NOMO-1 (cell line): Measurements from ENCODE around the gene TMEM94.
"Not testable (repeated sequence)": the region's sequence is repeated elsewhere in the genome, so short reads cannot be mapped to it uniquely, and the experiment has no call there.

Experiments
- DNase-seq, 2 experiments: peaks; one replicate each; lab custom pipeline; 2025; ENCODE audit not compliant: unreplicated experiment in 2 of 2; lab: John Stamatoyannopoulos, UW

The TMEM94 gene

DNA sequence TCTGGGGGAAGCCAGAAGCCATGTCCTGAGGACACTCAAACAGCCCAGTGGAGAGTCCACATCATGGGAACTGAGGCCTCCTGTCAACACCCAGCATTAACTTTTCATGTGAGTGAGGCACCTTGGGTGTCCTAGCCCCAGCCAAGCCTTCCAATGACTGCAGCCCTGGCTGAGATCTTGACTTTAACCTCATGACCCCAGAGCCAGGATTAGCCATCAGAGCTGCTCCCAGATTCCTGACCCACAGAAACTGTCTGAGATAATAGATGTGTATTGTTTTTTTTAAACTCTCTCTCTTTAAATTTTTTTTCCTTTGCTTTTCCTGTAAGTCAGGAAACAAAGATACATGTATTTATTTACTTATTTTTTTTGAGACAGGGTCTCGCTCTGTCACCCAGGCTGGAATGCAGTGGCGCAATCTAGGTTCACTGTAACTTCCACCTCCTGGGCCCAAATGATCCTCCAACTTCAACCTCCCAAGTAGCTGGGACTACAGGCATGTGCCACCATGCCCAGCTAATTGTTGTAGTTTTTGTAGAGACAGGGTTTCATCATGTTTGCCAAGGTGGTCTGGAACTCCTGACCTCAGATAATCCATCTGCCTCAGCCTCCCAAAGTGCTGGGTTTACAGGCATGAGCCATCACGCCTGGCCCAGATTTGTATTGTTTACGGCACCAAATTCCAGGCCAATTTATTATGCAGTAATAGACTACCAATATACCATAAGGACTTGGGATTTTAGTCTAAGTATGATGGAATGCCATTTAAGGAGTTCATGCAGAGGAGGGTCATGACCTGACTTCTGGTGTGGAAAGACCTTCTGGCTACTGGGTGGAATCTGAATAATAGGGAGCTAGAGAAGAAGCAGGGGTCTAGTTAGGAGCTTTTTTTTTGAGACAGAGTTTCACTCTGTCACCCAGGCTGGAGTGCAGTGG, 14.0 kb upstream of the TMEM94 start:
- no peak for DNase-seq

- DNase-seq, result no peak
These were observed 11.1 kb upstream of the TMEM94 start for GRCh38 chr17:75445296-75445695.

- DNase-seq, result not testable (repeated sequence)
These were observed 10.5 kb upstream of the TMEM94 start for GRCh38 chr17:75445896-75446295.

GRCh38 chr17:75447951-75448856, 8.2 kb upstream of the TMEM94 start:
- DNase-seq, result no peak

- no peak for DNase-seq
These were observed 6.2 kb upstream of the TMEM94 start for GRCh38 chr17:75450270-75450669.

DNA sequence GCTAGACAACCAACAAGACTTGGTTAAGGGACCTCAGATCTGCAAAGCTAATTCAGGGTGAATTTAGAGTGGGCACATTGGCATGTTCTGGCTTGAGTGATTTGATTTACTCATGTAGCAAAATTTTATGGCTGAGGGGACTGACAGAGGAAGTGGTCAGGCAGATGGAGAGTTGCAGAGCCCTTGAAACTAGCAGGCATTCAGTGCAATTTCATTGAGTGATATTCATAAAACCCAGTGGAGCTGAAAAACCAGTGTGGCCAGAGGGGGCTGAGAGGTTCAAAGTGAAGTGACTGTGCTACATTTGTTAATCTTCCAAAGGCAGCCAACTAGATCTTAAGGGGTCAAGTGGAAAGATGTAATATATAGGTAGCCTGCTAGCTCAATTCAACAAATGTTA, 2.2 kb upstream of the TMEM94 start:
- DNase-seq, result peak; percentile 74 to 86

GRCh38 chr17:75454672-75455071, 1.8 kb upstream of the TMEM94 start:
- not testable (repeated sequence) for DNase-seq

DNA sequence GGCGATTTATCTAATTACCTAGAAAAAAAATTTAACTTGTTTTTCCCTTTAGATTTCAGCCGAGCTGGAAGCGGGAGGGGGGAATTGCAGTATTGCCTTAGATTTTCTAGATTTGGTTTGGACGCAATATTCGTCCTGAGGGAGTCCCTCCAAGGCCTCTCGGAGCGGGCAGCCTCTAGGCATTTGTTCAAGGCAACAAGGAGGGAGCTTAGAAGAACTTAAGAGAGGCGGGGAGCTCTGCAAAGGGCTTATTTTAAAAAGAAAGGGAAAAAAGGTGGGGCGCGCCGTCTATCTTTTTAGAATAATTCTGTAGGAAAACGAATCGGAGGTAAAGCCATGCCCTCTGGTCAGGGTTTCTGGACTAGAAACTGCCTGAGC, 407 bp upstream of the TMEM94 start:
- DNase-seq, result peak in 1 of 2 experiments; percentile 62

GRCh38 chr17:75457047-75457654, 716 bp downstream of the TMEM94 start:
- DNase-seq, result no peak

- no peak for DNase-seq
These were observed 2.8 kb downstream of the TMEM94 start for GRCh38 chr17:75459246-75459589.

- peak; percentile 71 to 88 for DNase-seq
These were observed 3.3 kb downstream of the TMEM94 start for GRCh38 chr17:75459590-75460267.

GRCh38 chr17:75460295-75460694, 3.9 kb downstream of the TMEM94 start:
- DNase-seq, result peak in 1 of 2 experiments; percentile 58

GRCh38 chr17:75463603-75464002, 7.2 kb downstream of the TMEM94 start:
- no peak for DNase-seq

DNA sequence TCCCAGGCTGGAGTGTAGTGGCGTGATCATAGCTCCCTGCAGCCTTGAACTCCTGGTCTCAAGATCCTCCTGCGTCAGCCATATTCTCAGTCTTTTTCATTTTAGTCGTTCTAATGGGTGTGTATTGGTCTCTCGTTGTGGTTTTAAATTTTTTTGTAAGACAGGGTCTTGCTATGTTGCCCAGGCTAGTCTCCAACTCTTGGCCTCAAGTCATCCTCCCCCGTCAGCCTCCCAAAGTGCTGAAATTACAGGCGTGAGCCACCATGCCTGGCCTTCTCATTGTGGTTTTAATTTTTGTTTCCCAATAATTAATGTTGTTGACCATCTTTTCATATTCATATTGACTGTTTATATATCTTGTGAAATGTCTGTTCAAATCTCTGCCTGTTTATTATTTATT, 8.6 kb downstream of the TMEM94 start:
- DNase-seq, result no peak

- DNase-seq, result no peak
These were observed 11.9 kb downstream of the TMEM94 start for GRCh38 chr17:75468291-75468754.

GRCh38 chr17:75468779-75469373, 12.4 kb downstream of the TMEM94 start:
- no peak for DNase-seq

GRCh38 chr17:75471207-75471606, 14.8 kb downstream of the TMEM94 start:
- no peak for DNase-seq

DNA sequence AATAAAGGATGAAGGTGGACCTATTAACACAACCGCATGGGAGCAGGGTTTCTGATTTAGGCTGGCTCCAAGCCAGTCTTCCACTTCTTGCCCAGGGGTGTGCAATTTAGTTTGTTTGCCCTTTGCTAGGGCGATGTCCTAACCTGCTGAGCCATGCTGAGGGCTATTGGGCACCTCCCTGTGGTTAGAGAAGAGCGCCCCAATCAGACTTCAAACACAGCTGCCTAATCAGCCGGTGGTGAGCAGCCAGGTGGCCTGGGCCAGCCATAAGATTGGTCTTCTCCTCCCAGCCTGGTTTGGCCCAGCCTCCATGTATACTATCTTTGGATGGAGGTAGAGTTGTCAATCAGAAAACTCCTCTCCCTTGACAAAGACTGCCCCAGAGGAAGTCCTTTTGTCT, 15.7 kb downstream of the TMEM94 start:
- DNase-seq, result no peak

DNA sequence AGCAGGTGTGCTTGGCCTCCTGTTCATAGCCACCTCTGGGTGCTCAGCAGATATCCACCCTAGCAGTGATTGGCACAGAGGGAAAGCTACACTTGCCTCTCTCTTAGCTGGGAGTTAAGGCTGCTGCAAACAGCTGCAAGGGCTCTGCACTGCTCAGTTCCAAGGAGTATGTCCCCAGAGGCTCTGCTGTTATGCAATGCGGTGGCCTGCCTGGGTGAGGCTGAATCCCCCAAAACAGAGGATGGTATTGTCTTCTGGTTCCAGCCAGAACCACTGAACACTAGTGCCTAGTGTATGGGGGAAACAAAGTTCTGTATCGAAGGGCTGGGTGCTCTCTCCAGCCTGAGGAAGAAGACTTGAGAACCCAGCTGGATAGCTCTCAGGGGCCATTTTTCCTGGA, 16.8 kb downstream of the TMEM94 start:
- DNase-seq, result no peak

GRCh38 chr17:75474736-75475135, 18.3 kb downstream of the TMEM94 start:
- DNase-seq, result no peak
